Stimulated activated CD8-positive, alpha-beta memory T cell treated with anti-CD3 and anti-CD28 coated beads, Interleukin-4, amount 100 ng/mL, for 48 hours (primary cell): ENCODE results near the gene CRHR1.

Source experiments
- DNase-seq: peaks from one replicate; pipeline ENCODE4 v3.0.0-alpha.2; 2020

Gene CRHR1

DNA sequence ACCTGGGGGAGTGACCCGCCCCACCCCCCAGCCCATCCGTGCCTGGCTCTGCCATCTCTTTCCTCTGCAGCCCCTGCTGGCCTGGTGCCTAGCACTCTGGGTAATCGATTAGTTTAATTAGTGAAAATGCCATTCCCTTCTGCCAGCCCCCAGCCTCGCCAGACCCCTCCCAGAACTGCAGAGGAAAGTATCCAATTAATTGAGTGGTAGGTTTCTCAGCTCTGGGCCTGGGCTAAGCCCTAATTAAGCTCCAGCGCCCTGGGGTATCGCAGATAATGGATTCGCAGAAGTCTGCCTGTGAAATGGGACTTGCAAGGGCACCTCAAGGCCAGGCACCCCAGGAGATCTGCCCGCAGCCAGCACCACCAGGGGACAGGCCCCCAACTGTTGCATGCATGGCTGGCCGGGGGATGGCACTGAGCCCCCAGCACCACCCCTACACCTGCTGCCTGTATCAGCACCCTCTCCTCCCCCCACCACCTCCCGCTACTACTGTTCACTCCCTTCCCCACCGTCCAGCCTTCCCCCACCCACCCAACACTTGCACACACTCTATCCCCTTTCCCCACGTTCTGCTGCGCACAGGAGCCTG lies 40.9 kb downstream of the CRHR1 start:
- DNase-seq, result no peak

GRCh38 chr17:45825792-45826191 lies 41.7 kb downstream of the CRHR1 start:
- DNase-seq, result no peak

- DNase-seq, result no peak
Observed at GRCh38 chr17:45826919-45827588, 42.9 kb downstream of the CRHR1 start.

DNA sequence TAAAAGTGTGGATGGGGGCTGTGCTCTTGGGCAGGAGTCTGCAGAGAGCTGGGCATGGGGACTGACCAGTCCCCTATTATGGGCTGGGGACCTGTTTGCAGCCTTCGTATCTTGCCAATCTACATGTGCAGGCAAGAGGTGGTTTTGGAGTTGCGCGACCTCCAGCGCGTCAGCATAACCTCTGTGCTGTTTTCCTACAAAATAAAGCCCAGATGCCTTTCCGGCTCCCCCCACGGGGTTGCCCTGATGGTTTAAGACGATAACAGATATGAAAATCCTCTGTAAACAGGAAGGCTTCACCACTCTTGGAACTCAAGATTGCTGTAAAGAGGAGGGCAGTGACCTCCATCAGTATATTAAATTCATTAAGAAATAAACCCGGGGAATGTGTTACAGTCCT lies 44.1 kb downstream of the CRHR1 start:
- no peak for DNase-seq

- DNase-seq, result no peak
Observed at GRCh38 chr17:45828582-45829133, 44.5 kb downstream of the CRHR1 start.

DNA sequence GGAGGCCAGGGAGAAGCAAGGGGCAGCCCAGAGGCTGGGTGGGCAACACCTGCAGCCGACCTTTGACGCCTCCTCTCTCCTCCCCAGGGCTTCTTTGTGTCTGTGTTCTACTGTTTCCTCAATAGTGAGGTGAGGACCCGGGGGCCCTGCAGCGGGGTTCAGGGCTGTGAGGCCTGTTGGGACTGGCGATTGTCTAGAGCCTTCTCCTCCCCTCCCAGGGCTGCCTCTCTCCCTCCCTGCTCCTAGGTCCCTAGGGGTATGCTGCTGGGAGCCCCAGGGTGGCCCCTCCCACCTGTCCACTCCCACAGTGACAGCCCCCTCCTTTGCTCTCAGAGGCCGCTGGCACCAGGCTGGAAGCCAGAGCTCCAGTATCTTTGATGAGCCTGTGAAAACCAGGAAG lies 49.8 kb downstream of the CRHR1 start:
- no peak for DNase-seq

DNA sequence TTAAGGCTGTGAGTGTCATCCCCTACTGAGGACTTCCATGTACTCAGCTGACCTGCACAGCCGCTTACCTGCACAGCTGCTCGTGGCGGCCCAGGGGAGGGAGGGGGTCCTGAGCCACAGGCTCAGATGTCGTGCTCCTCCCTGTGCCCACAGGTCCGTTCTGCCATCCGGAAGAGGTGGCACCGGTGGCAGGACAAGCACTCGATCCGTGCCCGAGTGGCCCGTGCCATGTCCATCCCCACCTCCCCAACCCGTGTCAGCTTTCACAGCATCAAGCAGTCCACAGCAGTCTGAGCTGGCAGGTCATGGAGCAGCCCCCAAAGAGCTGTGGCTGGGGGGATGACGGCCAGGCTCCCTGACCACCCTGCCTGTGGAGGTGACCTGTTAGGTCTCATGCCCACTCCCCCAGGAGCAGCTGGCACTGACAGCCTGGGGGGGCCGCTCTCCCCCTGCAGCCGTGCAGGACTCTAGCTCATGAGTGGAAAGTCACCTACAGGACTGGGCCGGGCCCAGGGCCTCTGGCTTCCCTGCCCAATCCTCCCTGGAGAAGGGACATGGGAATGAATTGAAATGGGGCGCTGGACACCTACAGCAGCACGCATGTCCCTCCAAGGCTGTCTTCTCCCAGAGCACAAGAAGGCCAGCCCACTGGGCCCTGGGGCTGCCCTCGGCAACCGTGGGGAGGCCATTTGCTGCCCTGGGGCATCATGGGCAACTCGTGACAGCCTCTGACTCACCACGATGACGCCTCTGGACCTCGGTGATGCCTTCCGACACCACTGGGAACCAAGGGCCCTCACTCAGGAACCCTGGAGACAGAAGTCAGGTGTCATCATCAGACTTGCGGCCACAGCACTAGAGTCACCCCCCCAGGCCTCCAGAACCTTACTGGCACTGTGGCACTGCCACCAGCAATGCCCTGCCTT lies 50.6 kb downstream of the CRHR1 start:
- DNase-seq, result no peak

DNA sequence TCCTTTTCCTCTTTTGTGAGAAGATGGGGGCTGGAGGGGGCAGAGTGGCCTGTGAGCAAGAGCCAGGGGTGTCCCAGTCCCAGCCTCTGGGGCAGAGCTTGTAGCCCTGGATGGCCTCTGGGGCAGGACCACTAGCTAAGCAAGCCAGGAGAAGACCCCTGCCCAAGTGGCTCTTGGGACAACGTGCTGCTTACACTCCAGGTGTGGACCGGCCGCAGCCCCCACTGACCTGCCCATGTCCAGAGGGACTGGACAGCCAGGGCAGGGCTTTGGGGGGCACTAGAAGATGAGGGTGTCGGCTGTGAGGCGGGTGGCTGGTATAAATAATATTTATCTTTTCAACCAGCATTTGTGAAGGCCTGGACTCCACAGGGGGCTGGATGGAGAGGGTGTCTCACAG lies 51.4 kb downstream of the CRHR1 start:
- no peak for DNase-seq

GRCh38 chr17:45836047-45837044 lies 52.2 kb downstream of the CRHR1 start:
- DNase-seq, result no peak

DNA sequence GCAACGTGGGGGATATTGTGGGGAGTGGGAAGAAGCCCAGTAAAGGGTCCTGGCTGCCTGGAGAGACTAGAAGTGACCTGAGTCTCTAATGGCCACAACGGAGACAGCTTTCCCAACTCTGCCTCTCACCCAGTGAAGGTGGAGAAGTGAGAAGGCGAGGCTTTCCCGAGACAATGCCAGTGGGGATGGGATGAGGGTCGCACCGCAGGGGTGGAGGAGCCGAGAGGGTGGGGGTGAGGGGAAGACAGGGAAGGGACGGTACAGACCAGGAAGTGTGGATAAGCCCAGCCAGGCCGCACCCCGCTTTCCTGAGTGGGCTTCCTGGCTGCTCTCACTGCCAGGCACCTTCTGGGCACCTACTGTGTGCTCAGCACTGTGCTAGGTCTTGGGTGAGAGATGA lies 53.1 kb downstream of the CRHR1 start:
- no peak for DNase-seq

GRCh38 chr17:45837603-45838002 lies 53.5 kb downstream of the CRHR1 start:
- DNase-seq, result no peak

GRCh38 chr17:45838751-45839295 lies 54.7 kb downstream of the CRHR1 start:
- no peak for DNase-seq

DNA sequence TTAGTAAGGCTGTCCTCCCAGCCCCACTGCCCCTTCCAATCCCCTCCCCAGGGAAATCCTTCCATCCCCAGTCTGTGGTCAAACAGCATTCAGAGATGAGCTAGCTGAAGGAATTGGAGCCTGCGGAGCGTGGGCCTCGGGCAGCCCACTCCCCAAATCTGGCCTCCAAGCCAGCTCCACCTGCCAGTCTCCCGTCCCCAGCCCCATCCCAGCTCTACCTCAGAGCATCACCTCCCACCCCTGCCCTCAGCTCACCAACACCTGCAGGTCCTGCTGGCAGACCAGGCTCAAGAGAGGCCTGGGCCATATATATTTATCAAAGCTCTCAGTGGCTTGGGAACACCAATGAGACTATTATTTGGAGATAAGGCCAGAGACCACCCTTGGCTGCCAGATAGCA lies 55.3 kb downstream of the CRHR1 start:
- DNase-seq, result no peak

DNA sequence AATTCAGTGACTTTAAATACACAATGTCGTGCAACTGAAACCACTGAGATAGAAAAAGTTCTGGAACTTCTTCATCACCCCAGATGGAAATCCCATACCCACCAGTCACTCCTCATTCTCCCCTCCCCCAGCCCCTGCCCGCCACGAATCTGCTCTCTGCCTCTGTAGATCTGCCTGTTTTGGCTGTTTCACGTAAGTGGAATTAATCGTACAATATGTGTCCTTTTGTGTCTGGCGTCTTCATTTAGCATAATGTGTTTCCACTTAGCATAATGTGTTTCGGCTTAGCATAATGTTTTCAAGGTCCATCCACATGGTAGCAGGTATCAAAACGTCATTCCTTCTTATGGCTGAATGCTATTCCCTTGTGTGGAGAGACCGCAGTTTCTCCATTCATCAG lies 57.1 kb downstream of the CRHR1 start:
- DNase-seq, result no peak

DNA sequence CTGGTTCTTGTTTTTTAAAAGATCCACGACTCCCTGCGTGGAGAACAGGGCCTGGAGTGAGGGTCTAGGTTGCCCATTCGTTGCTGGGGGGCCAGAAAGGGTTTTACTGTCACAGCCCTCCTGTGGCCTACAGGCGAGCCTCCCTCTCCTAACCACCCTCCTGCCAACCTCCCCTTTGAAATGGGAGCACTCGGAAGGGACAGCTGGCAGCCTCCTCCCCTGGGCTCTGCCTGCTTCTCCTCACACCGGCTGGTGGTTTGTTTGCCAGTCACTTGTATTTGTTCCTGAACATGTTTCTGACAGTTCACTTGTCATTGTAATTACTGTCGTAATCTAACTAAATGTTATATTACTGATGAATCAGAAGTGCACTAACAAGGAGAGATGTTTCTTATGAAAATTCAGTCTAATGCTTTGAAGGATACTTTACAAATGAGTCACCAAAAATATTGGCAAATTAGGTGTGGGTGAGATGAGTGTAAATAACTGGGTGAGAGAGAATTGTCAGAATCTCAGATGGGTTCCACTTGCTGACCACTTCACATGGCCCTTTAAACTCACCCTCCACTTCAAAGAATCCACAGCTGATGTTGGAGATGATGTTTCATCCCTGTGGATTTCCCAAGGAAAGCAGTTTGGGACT lies 57.9 kb downstream of the CRHR1 start:
- DNase-seq, result no peak

DNA sequence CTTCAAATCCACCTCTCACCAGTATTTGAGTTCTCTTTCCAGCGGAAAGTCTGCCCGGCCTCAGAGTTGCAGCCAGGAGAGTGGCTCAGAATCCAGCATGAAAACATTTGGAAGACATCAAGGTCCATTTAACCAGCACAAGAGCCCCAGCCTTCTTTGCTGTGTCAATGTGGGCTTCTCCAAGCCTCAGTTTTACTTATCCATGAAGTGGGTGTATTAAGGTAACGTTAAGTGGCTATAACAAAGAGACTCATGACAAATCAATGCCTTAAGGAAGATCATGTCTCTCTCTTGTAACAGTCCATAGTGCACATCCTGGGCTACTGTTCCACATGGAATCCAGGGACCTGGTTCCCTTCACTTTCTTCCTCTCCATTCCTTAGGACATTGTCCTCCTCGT lies 59.6 kb downstream of the CRHR1 start:
- DNase-seq, result no peak

DNA sequence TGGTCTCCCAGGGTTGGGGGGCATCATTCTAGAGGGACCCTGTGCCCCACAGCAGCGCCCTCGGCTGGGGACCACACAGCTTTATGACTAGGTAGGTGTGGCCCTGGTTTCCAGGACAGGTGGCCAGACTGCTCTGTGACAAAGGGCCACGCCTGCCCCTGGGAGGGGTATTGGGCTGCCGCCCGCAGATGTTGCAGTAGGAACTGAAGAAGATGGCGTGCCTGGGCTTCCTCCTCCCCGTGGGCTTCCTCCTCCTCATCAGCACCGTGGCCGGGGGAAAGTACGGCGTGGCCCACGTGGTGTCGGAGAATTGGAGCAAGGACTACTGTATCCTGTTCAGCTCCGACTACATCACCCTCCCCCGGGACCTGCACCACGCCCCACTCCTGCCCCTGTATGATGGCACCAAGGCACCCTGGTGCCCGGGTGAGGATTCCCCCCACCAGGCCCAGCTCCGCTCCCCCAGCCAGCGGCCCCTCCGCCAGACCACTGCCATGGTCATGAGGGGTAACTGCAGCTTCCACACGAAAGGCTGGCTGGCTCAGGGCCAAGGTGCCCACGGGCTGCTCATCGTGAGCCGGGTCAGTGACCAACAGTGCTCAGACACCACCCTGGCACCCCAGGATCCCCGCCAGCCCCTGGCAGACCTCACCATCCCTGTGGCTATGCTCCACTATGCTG lies 60.7 kb downstream of the CRHR1 start, which contains the start of gene SPPL2C:
SPPL2C (plus strand) TSS at position 187 of the 681 bp plus-strand sequence; CDS start at position 213, 26 bp downstream.
- DNase-seq, result no peak

DNA sequence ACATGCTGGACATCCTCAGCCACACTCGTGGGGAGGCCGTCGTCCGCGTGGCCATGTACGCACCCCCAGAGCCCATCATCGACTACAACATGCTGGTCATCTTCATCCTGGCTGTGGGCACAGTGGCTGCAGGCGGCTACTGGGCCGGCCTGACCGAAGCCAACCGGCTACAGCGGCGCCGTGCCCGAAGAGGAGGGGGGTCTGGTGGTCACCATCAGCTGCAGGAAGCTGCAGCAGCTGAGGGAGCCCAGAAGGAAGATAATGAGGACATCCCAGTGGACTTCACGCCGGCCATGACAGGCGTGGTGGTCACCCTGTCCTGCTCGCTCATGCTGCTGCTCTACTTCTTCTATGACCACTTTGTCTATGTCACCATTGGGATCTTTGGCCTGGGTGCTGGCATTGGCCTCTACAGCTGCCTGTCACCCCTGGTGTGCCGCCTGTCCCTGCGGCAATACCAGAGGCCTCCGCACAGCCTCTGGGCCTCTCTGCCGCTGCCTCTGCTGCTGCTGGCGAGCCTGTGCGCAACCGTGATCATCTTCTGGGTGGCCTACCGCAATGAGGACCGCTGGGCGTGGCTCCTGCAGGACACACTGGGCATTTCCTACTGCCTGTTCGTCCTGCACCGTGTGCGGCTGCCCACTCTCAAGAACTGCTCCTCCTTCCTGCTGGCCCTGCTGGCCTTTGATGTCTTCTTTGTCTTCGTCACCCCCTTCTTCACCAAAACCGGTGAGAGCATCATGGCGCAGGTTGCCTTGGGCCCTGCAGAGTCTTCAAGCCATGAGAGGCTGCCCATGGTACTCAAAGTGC lies 61.5 kb downstream of the CRHR1 start:
- no peak for DNase-seq

DNA sequence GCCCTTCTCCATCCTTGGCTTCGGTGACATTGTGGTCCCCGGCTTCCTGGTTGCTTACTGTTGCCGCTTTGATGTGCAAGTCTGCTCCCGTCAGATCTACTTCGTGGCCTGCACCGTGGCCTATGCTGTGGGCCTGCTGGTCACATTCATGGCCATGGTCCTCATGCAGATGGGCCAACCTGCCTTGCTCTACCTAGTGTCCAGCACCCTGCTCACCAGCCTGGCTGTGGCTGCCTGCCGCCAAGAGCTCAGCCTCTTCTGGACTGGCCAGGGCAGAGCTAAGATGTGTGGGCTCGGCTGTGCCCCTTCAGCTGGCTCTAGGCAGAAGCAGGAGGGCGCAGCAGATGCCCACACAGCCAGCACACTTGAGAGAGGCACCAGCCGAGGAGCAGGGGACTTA lies 62.1 kb downstream of the CRHR1 start:
- DNase-seq, result no peak

GRCh38 chr17:45846646-45847045 lies 62.5 kb downstream of the CRHR1 start:
- no peak for DNase-seq
